ENCODE measurements around the gene NCKAP5.

Gene NCKAP5

GRCh38 chr2:133599211-133599803, 31.0 kb upstream of the NCKAP5 start:
- no peaks in the 10 kb centered on the region for H3K36me3 ChIP-seq
- no peaks in the 10 kb centered on the region for H3K27me3 ChIP-seq
- no peak overlapping the region for H3K4me3 ChIP-seq (ENCODE audit: low read depth in 1 of 2, low read length in 1 of 2)
- no peak for TF ChIP-seq CTCF (IDR thresholded peaks at IDR 0.05)
- H3K9me3 ChIP-seq: no peaks in the 10 kb centered on the region
- H3K27ac ChIP-seq: no peak overlapping the region
- no peaks in the 10 kb centered on the region for H3K4me1 ChIP-seq (ENCODE audit: control insufficient read depth in 1 of 2, insufficient read depth in 1 of 2, low read depth in 1 of 2, low read length in 1 of 2)

- Histone ChIP-seq H3K4me3 (ENCODE audit: low read depth in 1 of 2, low read length in 1 of 2) (no peak overlapping the region), H3K4me1 (ENCODE audit: control insufficient read depth in 1 of 2, insufficient read depth in 1 of 2, low read depth in 1 of 2, low read length in 1 of 2) (no peaks in the 10 kb centered on the region)
Measured at GRCh38 chr2:133598769-133599168, 30.5 kb upstream of the NCKAP5 start.

GRCh38 chr2:133596701-133597393, 28.6 kb upstream of the NCKAP5 start:
- Histone ChIP-seq H3K27me3 (no peaks in the 10 kb centered on the region), H3K4me1 (ENCODE audit: control insufficient read depth in 1 of 2, insufficient read depth in 1 of 2, low read depth in 1 of 2, low read length in 1 of 2) (no peaks in the 10 kb centered on the region), H3K27ac (no peak overlapping the region), H3K36me3 (no peaks in the 10 kb centered on the region), H3K4me3 (ENCODE audit: low read depth in 1 of 2, low read length in 1 of 2) (no peak overlapping the region), H3K9me3 (no peaks in the 10 kb centered on the region)
- TF ChIP-seq CTCF (IDR thresholded peaks at IDR 0.05): no peak

More at GRCh38 chr2:133598769-133599168, 30.5 kb upstream of the NCKAP5 start:
- H3K27me3 ChIP-seq: no peaks in the 10 kb centered on the region
- no peaks in the 10 kb centered on the region for H3K36me3 ChIP-seq
- no peak overlapping the region for H3K27ac ChIP-seq
- no peaks in the 10 kb centered on the region for H3K9me3 ChIP-seq
- no peak for TF ChIP-seq CTCF (IDR thresholded peaks at IDR 0.05)

GRCh38 chr2:133591164-133591563, 22.9 kb upstream of the NCKAP5 start:
- no peak for TF ChIP-seq CTCF (IDR thresholded peaks at IDR 0.05)
- no peaks in the 10 kb centered on the region for H3K9me3 ChIP-seq
- H3K4me3 ChIP-seq (ENCODE audit: low read depth in 1 of 2, low read length in 1 of 2): no peak overlapping the region
- H3K27me3 ChIP-seq: no peaks in the 10 kb centered on the region
- H3K27ac ChIP-seq: no peak overlapping the region
- H3K4me1 ChIP-seq (ENCODE audit: control insufficient read depth in 1 of 2, insufficient read depth in 1 of 2, low read depth in 1 of 2, low read length in 1 of 2): no peaks in the 10 kb centered on the region
- no peaks in the 10 kb centered on the region for H3K36me3 ChIP-seq

GRCh38 chr2:133589456-133589855, 21.2 kb upstream of the NCKAP5 start:
- TF ChIP-seq CTCF (IDR thresholded peaks at IDR 0.05): no peak
- no peaks in the 10 kb centered on the region for H3K9me3 ChIP-seq
- H3K4me3 ChIP-seq (ENCODE audit: low read depth in 1 of 2, low read length in 1 of 2): no peak overlapping the region
- no peak overlapping the region for H3K27ac ChIP-seq
- no peaks in the 10 kb centered on the region for H3K27me3 ChIP-seq
- no peaks in the 10 kb centered on the region for H3K4me1 ChIP-seq (ENCODE audit: control insufficient read depth in 1 of 2, insufficient read depth in 1 of 2, low read depth in 1 of 2, low read length in 1 of 2)
- H3K36me3 ChIP-seq: no peaks in the 10 kb centered on the region
